Kidney (tissue), 14 donors: ENCODE data around the gene GJD3. TPM values are rescaled to one million over a fixed set of nuclear protein-coding genes. Genes with fewer than 3 reads are reported as not detected.
A peak's percentile ranks its signal among the peaks of the same experiment; 100 is the strongest.

Experiments used
- DNase-seq, 5 donors: peaks; one replicate each; pipeline ENCODE4 v3.0.0-alpha.2; 2013 to 2020
- FAIRE-seq: peaks from 2 replicates; lab custom pipeline; 2012; peaks lifted over from hg19 to GRCh38; lab: Jason Lieb, UNC
- H3K27ac ChIP-seq, 2 donors: one replicate each; pipeline ENCODE4 v1.7.0; 2013; ENCODE audit warnings: low read depth in 2 of 2, low read length in 2 of 2, inconsistent platforms in 1 of 2
- H3K27me3 ChIP-seq: one replicate; pipeline ENCODE4 v1.7.1; 2013; ENCODE audit warnings: low read length, inconsistent platforms; ENCODE audit not compliant: control insufficient read depth, insufficient read depth
- H3K36me3 ChIP-seq, 3 donors: one replicate each; pipeline versions ENCODE4 v1.7.0 to v1.7.1; 2013; ENCODE audit warnings: low read length in 3 of 3, control low read depth in 1 of 3, inconsistent platforms in 1 of 3; ENCODE audit not compliant: insufficient read depth in 3 of 3, control insufficient read depth in 2 of 3
- H3K4me1 ChIP-seq, 3 donors: one replicate each; pipeline versions ENCODE4 v1.7.0 to v1.7.1; 2013; ENCODE audit warnings: low read length in 3 of 3, inconsistent platforms in 1 of 3, low read depth in 1 of 3; ENCODE audit not compliant: control insufficient read depth in 2 of 3, insufficient read depth in 2 of 3
- H3K4me3 ChIP-seq, 3 donors: one replicate each; pipeline versions ENCODE4 v1.7.0 to v1.8.1; 2013; ENCODE audit warnings: low read length in 3 of 3, control low read depth in 1 of 3, inconsistent platforms in 1 of 3
- H3K9ac ChIP-seq, 3 donors: one replicate each; pipeline versions ENCODE4 v1.7.0 to v1.7.1; 2013; ENCODE audit warnings: low read length in 3 of 3, control low read depth in 1 of 3, inconsistent platforms in 1 of 3
- H3K9me3 ChIP-seq, 3 donors: one replicate each; pipeline versions ENCODE4 v1.7.0 to v1.7.1; 2013; ENCODE audit warnings: low read length in 3 of 3, control low read depth in 1 of 3, inconsistent platforms in 1 of 3; ENCODE audit not compliant: control insufficient read depth in 2 of 3, insufficient read depth in 1 of 3
- intact Hi-C: fragments of 100-400 bp; cut with DNase I; formaldehyde crosslinking; loops from one replicate; pipeline ENCODE4 v1.11.1; 2022
- polyA plus RNA-seq: library from polyadenylated mRNA; stranded (reverse); fragments of 350-450 nt; fragmentation: Illumina TruSeq; extraction: RNeasy Lipid Tissue Mini Kit (QIAGEN cat#74804); gene quantifications from one replicate; pipeline ENCODE4 v1.2.3, GENCODE V29; 2014; ENCODE audit warnings: low read depth, low replicate concordance; ENCODE audit not compliant: insufficient read depth
- total RNA-seq: library from RNA; stranded (reverse); fragmentation: NEBNext Ultra II Directional; extraction: Animal tissue kit (Norgen Biotek cat#: 25700); gene quantifications from one replicate; pipeline ENCODE4 v1.2.1, GENCODE V29; 2021
- TF ChIP-seq, protein P1 (sequence below): IDR thresholded peaks from 3 replicates; pipeline ENCODE4 v1.5.1; 2012; ENCODE audit warnings: mild to moderate bottlenecking, moderate library complexity, borderline replicate concordance; ENCODE audit not compliant: insufficient read depth; ENCODE audit errors: extremely low read depth
- donor health status: control.
- donor health status: control.
- donor health status: control.
- donor health status: control.
- donor health status: control.
- donor health status: DM: yes; HTN: yes; CAD: no.
- donor health status: Normal renal cell carcinoma (clear cell type).

GJD3 gene
- total and polyA plus RNA-seq, 2 donors from 2014 or later = 2.6 TPM; not detected in 1

DNA sequence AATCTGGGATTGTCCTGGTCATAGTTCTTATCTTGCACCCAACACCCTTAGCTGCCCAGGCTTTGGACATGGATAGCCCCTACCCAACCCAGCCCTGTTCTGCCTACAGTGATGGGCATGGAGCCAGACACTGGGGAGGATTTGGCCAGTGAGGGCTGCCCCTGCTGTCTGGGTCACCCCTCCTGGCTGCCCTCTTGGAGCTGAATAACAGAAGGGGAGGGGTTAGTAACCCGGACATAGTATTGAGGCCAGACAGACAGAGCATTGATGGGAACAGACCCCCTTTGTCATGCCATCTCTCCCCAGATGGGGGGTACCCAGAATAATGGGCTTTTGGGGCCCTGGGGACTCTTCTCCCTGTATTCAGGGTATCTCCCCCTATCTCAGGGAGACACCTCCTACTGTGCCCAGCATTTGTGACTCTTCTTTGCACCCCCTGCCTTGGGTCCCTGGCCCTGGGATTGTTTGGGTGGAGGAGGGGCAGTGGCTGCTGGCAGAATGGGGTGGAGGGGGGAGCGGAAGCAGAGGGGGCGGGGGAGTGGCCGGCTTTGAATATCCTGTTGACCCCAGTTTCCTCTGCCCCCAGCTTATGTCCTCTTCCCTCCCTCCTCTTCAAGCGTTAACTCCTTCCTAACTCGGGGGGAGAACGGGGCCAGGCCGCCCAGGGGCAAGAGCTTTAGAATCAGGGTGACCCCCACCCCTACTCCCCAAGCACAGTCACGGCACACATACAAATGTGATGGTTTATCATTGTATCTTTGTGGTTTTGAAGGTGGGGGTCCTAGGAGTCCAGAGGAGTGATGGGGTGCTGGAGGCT lies 17.0 kb downstream of the GJD3 start:
- H3K27me3 ChIP-seq = no peaks in the 10 kb centered on the region
- peak overlapping the region in 1 of 3 donors; percentile 22 for H3K9ac ChIP-seq
- H3K4me1 ChIP-seq = peaks cover 4 to 85% (median 66%) of the 10 kb centered on the region in 3 donors
- peak in 4 of 5 donors; percentile 53 to 83 (median 77) for DNase-seq
- peaks cover 3 to 27% (median 13%) of the 10 kb centered on the region in 3 donors for H3K36me3 ChIP-seq
- TF ChIP-seq, protein P1, sequence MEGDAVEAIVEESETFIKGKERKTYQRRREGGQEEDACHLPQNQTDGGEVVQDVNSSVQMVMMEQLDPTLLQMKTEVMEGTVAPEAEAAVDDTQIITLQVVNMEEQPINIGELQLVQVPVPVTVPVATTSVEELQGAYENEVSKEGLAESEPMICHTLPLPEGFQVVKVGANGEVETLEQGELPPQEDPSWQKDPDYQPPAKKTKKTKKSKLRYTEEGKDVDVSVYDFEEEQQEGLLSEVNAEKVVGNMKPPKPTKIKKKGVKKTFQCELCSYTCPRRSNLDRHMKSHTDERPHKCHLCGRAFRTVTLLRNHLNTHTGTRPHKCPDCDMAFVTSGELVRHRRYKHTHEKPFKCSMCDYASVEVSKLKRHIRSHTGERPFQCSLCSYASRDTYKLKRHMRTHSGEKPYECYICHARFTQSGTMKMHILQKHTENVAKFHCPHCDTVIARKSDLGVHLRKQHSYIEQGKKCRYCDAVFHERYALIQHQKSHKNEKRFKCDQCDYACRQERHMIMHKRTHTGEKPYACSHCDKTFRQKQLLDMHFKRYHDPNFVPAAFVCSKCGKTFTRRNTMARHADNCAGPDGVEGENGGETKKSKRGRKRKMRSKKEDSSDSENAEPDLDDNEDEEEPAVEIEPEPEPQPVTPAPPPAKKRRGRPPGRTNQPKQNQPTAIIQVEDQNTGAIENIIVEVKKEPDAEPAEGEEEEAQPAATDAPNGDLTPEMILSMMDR = no peak
- no peaks in the 10 kb centered on the region for H3K9me3 ChIP-seq
- peak overlapping the region in 2 of 3 donors; percentile 6 to 44 for H3K4me3 ChIP-seq
- intact Hi-C loops = no loop called here
- H3K27ac ChIP-seq = peak overlapping the region; percentile 74 to 93
- FAIRE-seq = no peak

DNA sequence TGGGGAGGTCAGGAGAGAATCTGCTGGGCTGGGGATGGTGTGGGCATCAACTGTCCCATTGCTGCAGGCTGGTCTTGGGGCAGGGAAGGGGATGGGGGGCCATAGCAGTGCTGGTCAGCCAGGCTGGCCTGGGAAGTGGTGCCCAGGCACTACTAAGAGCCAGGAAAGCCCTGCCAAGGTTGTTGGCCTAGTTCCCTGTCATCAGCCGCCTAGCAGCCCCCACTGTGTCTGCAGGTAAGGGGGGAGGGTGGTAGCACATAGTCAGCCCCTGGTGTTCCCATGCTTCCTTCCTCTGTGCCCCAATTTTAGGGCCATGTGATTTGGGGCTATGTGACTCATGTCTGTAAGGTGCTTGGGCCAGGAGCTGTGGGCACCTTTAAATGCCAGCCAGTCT lies 17.8 kb downstream of the GJD3 start:
- Histone ChIP-seq H3K9me3 (no peaks in the 10 kb centered on the region), H3K36me3 (peaks cover 3 to 20% (median 6%) of the 10 kb centered on the region in 3 donors), H3K9ac (peak overlapping the region in 1 of 3 donors; percentile 12), H3K27me3 (no peaks in the 10 kb centered on the region), H3K4me3 (peak overlapping the region in 2 of 3 donors; percentile 6 to 44), H3K27ac (peak overlapping the region; percentile 74 to 93), H3K4me1 (peaks cover 4 to 79% (median 62%) of the 10 kb centered on the region in 3 donors)
- intact Hi-C loops = no loop called here
- TF ChIP-seq, protein P1 = no peak
- no peak for DNase-seq
- no peak for FAIRE-seq

DNA sequence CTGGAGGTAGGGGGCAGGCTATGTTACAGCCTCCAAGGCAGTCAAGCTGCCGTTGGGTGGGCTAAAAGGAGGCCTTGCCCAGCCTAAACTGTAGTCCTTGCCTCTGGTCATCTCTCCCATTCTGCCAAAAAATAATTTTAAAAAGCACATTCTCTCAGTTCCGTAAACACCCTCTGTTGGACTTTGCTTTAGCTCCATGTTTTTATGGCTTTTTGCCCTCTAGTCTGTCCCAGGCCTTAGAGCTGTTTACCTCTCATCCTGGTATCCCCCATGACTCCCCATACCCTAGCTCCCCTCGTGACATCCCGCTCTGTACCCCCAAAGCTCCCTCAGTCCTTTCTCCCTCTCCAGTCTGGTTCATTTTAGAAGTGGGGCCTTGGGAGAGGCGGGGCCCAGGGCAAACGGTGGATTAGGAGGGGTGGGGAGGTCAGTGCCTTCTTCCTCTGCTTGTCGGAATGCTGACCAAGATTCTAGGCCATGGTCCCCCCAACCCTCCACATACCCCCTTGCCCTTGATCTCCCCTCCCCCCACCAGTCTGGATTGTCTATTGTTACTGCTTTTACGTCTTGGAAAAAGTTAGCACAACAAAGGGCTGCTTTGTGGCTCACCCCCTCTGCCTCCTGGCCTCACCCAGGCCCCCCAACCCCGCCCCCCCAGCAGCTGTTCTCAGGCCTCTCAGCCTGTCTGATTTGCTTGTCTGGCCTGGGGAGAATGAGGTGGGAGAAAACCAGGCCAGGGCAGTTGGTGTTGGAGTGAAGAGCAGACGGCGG lies 18.4 kb downstream of the GJD3 start:
- DNase-seq (peak in 1 of 5 donors; percentile 69), FAIRE-seq (no peak)
- Histone ChIP-seq H3K36me3 (peaks cover 3 to 19% (median 6%) of the 10 kb centered on the region in 3 donors), H3K27me3 (no peaks in the 10 kb centered on the region), H3K9me3 (no peaks in the 10 kb centered on the region), H3K4me3 (peak overlapping the region; percentile 4 to 91 (median 81)), H3K4me1 (peaks cover 4 to 73% (median 57%) of the 10 kb centered on the region in 3 donors), H3K9ac (peak overlapping the region in 2 of 3 donors; percentile 65 to 98), H3K27ac (peak overlapping the region; percentile 93 to 95)
- TF ChIP-seq, protein P1 = no peak
- intact Hi-C loops = no loop called here
